Activated B cell treated with CpG ODN at 0.5 μM for 24 hours (primary cell): ENCODE results near the gene TEX29. TPM values are rescaled to one million over a fixed set of nuclear protein-coding genes. Genes with fewer than 3 reads are reported as not detected.

ENCODE experiments used
- ATAC-seq: fragments of 200-7000 bp; cut with Tn5 transposase; one replicate; pipeline ENCODE4 v1.10.0; 2021; ENCODE audit warnings: low read depth, mild to moderate bottlenecking, moderate library complexity
- CTCF ChIA-PET: fragments of 350-600 bp; sonication (Branson Sonifier 250); formaldehyde crosslinking; loops from one replicate; lab custom pipeline; 2021; ENCODE audit warnings: antibody characterized with exemption; lab: Charles Lee
- POLR2A ChIA-PET: fragments of 350-600 bp; sonication (Branson Sonifier 250); formaldehyde crosslinking; loops from one replicate; lab custom pipeline; 2021; ENCODE audit warnings: antibody characterized with exemption; lab: Charles Lee
- DNase-seq: peaks from one replicate; pipeline ENCODE4 v3.0.0; 2022
- H3K27ac Mint-ChIP-seq: one replicate; pipeline ENCODE4 v1.8.0; 2020; ENCODE audit warnings: mixed read lengths
- H3K27me3 Mint-ChIP-seq: one replicate; pipeline ENCODE4 v1.8.0; 2021; ENCODE audit warnings: mixed read lengths
- H3K36me3 Mint-ChIP-seq: one replicate; pipeline ENCODE4 v1.8.0; 2021; ENCODE audit warnings: low read depth, mixed read lengths
- H3K4me1 Mint-ChIP-seq: one replicate; pipeline ENCODE4 v1.8.0; 2021; ENCODE audit warnings: mixed read lengths
- H3K4me3 Mint-ChIP-seq: one replicate; pipeline ENCODE4 v1.8.0; 2020; ENCODE audit warnings: mild to moderate bottlenecking, mixed read lengths
- H3K9me3 Mint-ChIP-seq: one replicate; pipeline ENCODE4 v1.8.0; 2020; ENCODE audit warnings: mixed read lengths
- intact Hi-C: fragments of 100-400 bp; cut with micrococcal nuclease; formaldehyde crosslinking; loops from one replicate; pipeline ENCODE4 v1.15.1; 2024
- total RNA-seq: library from RNA; stranded (reverse); gene quantifications from 2 replicates; pipeline ENCODE4 v1.2.3, GENCODE V29; 2022
- TF ChIP-seq, protein P1 (sequence below): fragments of 200-600 bp; IDR thresholded peaks from one replicate; pipeline ENCODE4 v1.8.0; 2022; ENCODE audit warnings: antibody characterized with exemption, mild to moderate bottlenecking

Gene TEX29
- total RNA-seq, 1 donor from 2014 or later = 0.35 TPM

DNA sequence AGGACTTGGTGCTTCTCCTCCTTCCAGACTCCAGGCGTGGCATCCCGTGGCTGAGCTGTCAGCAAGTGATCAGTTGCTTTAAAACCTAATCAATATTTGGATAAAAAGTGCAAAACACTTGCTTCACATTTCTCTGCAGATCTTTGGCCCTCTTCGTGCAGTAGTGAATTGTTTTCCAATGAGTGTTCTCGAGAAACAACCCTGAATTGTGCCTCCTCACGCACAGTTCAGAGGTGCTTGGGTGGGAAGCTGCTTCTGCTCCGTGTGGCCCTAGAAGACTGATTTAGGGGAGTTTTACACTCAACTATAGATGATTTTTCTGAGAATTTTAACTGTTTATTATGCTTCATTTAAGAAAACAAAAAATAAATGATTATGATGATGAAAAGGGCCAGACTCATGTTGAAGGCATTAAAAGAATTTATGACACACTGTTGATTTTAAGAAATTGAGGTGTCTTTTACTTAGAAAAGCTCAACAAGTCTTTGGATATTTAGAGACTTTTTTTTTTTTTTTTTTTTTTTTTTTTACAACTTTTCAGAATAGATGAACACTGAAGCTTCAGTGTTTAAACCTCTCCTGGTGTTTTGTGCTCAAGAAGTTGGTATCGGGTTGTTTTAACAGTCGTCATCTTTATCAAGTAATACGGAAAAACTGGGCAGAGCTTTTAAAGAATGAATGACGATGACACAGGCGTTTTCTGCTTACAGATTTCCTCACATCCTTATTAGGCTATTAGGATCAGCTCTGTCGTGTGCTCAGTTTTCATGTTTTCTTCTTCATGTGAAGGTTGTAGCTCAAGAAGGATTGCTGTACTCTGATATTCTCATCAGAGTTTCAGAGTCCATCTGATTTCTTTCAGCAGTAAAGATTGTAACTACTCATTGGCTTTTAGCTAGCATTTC, 39.5 kb upstream of the TEX29 start:
- Mint-ChIP-seq H3K4me3 (no peak overlapping the region), H3K27ac (no peak overlapping the region), H3K27me3 (no peaks in the 10 kb centered on the region), H3K9me3 (no peaks in the 10 kb centered on the region), H3K4me1 (no peaks in the 10 kb centered on the region), H3K36me3 (peaks cover 91% of the 10 kb centered on the region)
- POLR2A ChIA-PET = no interaction called here
- CTCF ChIA-PET = no interaction called here
- TF ChIP-seq, protein P1, sequence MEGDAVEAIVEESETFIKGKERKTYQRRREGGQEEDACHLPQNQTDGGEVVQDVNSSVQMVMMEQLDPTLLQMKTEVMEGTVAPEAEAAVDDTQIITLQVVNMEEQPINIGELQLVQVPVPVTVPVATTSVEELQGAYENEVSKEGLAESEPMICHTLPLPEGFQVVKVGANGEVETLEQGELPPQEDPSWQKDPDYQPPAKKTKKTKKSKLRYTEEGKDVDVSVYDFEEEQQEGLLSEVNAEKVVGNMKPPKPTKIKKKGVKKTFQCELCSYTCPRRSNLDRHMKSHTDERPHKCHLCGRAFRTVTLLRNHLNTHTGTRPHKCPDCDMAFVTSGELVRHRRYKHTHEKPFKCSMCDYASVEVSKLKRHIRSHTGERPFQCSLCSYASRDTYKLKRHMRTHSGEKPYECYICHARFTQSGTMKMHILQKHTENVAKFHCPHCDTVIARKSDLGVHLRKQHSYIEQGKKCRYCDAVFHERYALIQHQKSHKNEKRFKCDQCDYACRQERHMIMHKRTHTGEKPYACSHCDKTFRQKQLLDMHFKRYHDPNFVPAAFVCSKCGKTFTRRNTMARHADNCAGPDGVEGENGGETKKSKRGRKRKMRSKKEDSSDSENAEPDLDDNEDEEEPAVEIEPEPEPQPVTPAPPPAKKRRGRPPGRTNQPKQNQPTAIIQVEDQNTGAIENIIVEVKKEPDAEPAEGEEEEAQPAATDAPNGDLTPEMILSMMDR = no peak
- intact Hi-C loops = loop anchor here (10.0 kb wide), 1 partner anchor 1324 kb away; no protein-coding TSS in a partner anchor
- no peak for ATAC-seq
- DNase-seq = no peak

DNA sequence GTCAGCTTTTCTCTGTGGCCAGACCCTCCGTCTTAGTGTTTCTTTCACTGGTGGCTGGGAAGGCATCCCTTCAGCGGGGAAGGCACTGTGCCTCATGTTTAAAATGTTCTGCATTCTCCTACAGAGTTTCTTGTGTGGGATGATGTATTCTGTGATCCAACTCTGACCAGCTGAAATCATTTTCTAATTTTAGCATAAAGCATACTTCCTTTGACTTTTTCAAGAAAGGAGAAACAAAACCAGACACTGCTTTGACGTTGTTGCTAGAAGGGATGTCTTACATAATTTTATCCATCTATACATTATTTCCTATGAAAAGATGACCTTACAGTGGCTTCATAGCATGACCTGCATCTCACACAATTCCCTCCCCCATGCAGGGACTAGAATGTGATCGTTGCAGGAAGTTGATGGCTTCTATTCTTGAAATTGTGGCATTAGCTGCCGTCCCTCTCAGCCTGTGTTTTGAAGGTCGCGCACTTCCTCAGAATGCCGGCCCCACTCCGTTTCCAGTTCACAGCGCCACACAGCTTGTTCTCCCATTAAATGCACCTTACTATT, 38.6 kb upstream of the TEX29 start:
- ATAC-seq (no peak), DNase-seq (no peak)
- Mint-ChIP-seq H3K27ac (no peak overlapping the region), H3K4me1 (no peaks in the 10 kb centered on the region), H3K4me3 (no peak overlapping the region), H3K9me3 (no peaks in the 10 kb centered on the region), H3K27me3 (no peaks in the 10 kb centered on the region), H3K36me3 (peaks cover 91% of the 10 kb centered on the region)
- ChIA-PET POLR2A (interaction anchor here (0.6 kb wide), 1 partner anchor 1118 kb away, joined by 3 read pairs; no protein-coding TSS in a partner anchor), CTCF (no interaction called here)
- intact Hi-C loops = loop anchor here (10.0 kb wide), 1 partner anchor 1323 kb away; no protein-coding TSS in a partner anchor
- TF ChIP-seq, protein P1 = no peak

- CTCF ChIA-PET = no interaction called here
Measured at GRCh38 chr13:111282425-111282824, 38.0 kb upstream of the TEX29 start.

GRCh38 chr13:111282997-111283396, 37.4 kb upstream of the TEX29 start:
- H3K9me3 Mint-ChIP-seq = no peaks in the 10 kb centered on the region
- H3K27ac Mint-ChIP-seq = no peak overlapping the region
- no peak for DNase-seq
- H3K27me3 Mint-ChIP-seq = no peaks in the 10 kb centered on the region
- H3K4me3 Mint-ChIP-seq = no peak overlapping the region
- ChIA-PET CTCF (no interaction called here), POLR2A (no interaction called here)
- H3K36me3 Mint-ChIP-seq = peaks cover 93% of the 10 kb centered on the region
- no peaks in the 10 kb centered on the region for H3K4me1 Mint-ChIP-seq
- ATAC-seq = no peak
- intact Hi-C loops = loop anchor here (10.0 kb wide), 1 partner anchor 1322 kb away; no protein-coding TSS in a partner anchor
- TF ChIP-seq, protein P1 = no peak

More at GRCh38 chr13:111282425-111282824, 38.0 kb upstream of the TEX29 start:
- Mint-ChIP-seq H3K9me3 (no peaks in the 10 kb centered on the region), H3K27me3 (no peaks in the 10 kb centered on the region), H3K4me3 (no peak overlapping the region), H3K36me3 (peaks cover 92% of the 10 kb centered on the region), H3K4me1 (no peaks in the 10 kb centered on the region), H3K27ac (no peak overlapping the region)
- POLR2A ChIA-PET = no interaction called here
- intact Hi-C loops = loop anchor here (10.0 kb wide), 1 partner anchor 1322 kb away; no protein-coding TSS in a partner anchor
- TF ChIP-seq, protein P1 = no peak
- DNase-seq = no peak
- no peak for ATAC-seq

DNA sequence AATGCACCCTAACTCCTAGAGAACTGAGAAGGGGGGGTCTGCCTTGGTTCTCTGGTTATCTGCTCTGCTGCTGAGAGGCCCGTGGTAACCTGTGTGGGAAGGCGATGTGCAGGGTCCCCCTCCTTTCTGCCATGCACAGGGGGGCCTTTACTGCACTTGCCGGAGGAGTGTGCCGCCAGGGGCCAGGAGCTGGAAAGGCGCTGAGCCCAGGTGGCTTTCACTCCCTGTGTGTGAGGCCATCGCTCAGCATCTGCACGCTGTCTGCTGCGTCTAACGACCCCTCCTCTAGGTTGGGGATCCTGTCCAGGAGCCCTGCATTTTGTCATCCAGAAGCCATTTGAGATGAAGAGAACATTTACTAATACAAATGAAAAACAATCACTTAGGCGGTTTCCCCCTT, 37.0 kb upstream of the TEX29 start:
- H3K27me3 Mint-ChIP-seq = no peaks in the 10 kb centered on the region
- no peak overlapping the region for H3K27ac Mint-ChIP-seq
- H3K4me3 Mint-ChIP-seq = no peak overlapping the region
- ATAC-seq = no peak
- H3K4me1 Mint-ChIP-seq = no peaks in the 10 kb centered on the region
- CTCF ChIA-PET = no interaction called here
- TF ChIP-seq, protein P1 = no peak
- no peaks in the 10 kb centered on the region for H3K9me3 Mint-ChIP-seq
- POLR2A ChIA-PET = no interaction called here
- H3K36me3 Mint-ChIP-seq = peaks cover 92% of the 10 kb centered on the region
- intact Hi-C loops = loop anchor here (10.0 kb wide), 1 partner anchor 1321 kb away; no protein-coding TSS in a partner anchor
- DNase-seq = no peak
